T follicular helper cell (primary cell): Measurements from ENCODE around the gene VPS13C.
A peak's percentile ranks its signal among the peaks of the same experiment; 100 is the strongest.

ENCODE experiments used
- DNase-seq: peaks from one replicate; pipeline ENCODE4 v3.0.0-alpha.2; 2020; ENCODE audit warnings: low read depth

Gene VPS13C

DNA sequence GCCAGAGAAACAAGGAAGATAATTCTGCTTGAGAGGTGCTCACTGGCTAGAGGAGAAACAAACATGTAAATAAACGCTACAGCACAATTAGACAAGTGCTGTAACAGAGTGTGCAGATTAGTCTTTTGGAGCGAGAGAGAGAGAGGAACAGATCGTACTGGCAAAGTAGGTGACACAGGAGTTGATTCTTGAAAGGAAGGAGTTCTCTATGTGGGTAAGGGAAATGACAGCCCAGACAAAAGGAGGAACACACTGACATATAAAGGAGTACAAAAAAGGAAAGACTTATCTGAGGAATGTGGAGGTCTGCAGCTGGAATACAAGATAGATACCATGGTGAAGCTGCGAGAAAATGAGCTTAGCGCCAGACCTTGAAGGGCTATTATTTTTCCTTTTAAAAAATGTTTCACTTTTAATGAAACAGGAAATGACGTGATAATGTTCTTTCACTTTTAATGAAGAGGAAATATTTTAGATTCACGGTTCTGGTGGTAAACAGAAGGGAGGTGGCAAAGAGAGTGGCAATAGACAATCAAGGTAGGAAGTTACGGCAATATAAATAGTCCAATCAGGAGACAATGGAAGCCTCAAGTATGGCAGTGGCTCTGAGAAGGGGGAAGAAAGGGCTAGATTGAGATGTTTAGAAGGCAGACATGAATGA, 202.9 kb downstream of the VPS13C start:
- DNase-seq, result no peak

- DNase-seq, result no peak
Observed at GRCh38 chr15:61856295-61856694, 204.0 kb downstream of the VPS13C start.

DNA sequence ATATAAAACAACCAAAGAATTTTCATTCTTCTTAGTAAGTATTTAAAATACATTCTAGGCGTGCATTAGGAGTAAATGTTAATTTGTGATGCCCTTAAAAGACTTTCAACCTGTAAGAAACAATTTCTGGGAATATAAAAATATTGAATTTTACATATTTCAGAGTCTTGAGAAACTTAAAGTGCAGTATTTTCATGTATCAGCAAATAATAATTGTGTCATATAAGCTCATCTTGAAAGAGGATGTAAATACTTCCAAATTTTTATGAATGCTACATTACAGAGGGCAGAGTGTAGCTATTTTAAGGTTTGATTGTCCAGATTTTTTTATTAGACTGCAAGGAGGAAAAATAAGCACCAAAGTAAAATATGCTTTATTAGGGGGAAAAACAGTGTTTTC, 207.1 kb downstream of the VPS13C start:
- no peak for DNase-seq

DNA sequence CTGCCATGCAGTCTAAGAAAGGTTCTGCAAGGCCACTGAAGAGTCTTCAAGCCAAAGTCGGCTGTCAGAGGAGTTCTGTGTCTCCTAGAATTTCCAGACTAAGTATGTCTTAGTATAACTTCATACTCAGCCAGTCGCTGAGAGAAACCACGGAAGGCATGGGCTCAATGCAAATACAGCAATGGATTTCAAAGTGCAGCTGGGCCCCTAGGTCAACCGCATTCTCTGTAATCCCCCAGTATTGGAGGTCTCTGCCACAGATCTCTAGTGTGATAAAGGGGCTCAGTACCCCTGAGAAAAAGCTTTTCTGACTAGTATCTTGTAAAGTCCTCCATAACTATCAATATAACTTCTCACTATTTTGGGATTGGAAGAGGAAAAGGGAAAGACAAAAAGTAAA, 208.3 kb downstream of the VPS13C start:
- DNase-seq, result no peak

- DNase-seq, result no peak
Observed at GRCh38 chr15:61849447-61849846, 210.8 kb downstream of the VPS13C start.

DNA sequence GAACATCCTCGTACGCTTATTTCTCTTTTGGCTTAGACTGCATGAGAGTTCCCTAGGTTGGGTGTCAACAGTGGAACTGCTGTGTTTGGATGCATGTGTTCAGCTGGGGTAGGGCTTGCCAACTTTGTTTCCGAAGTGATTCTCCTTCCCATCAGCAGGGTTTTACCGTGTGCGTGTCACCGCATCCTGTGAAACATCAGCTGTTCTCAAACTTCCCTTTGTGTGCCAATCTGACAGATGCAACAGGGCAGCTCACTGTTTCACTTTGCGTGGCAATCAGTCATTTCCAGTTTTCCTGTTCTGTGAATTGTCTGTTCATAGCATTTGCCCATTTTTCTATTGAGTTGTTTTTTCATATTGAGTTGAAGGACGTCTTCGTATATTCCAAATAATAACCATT, 218.8 kb downstream of the VPS13C start:
- no peak for DNase-seq

GRCh38 chr15:61840090-61840489, 220.2 kb downstream of the VPS13C start:
- no peak for DNase-seq

DNA sequence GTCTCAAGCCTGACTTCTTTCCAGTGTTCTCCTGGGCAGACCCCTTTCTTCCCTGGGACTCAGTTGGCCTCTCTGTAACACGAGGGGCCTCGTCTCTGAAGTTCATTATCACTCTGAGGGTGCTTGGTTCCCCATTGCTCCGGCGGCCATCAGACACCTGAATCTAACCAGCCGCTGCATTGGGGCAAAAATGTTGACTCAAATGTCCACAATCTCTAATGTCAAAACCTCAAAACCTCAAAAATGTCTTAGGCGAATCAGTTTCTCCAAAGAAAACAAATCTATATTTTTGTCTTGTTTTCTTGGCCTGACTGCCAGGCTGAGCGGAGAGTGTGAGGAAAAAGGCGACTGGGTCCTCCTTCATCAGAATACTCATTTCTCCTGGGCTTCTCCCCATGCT, 220.7 kb downstream of the VPS13C start:
- no peak for DNase-seq

GRCh38 chr15:61835496-61836106, 224.6 kb downstream of the VPS13C start:
- DNase-seq, result peak; percentile 36

- DNase-seq, result no peak
Observed at GRCh38 chr15:61835029-61835428, 225.2 kb downstream of the VPS13C start.

GRCh38 chr15:61834076-61834697, 226.1 kb downstream of the VPS13C start:
- peak; percentile 54 for DNase-seq

GRCh38 chr15:61832223-61832622, 228.0 kb downstream of the VPS13C start:
- DNase-seq, result no peak

GRCh38 chr15:61831505-61831921, 228.7 kb downstream of the VPS13C start:
- no peak for DNase-seq

DNA sequence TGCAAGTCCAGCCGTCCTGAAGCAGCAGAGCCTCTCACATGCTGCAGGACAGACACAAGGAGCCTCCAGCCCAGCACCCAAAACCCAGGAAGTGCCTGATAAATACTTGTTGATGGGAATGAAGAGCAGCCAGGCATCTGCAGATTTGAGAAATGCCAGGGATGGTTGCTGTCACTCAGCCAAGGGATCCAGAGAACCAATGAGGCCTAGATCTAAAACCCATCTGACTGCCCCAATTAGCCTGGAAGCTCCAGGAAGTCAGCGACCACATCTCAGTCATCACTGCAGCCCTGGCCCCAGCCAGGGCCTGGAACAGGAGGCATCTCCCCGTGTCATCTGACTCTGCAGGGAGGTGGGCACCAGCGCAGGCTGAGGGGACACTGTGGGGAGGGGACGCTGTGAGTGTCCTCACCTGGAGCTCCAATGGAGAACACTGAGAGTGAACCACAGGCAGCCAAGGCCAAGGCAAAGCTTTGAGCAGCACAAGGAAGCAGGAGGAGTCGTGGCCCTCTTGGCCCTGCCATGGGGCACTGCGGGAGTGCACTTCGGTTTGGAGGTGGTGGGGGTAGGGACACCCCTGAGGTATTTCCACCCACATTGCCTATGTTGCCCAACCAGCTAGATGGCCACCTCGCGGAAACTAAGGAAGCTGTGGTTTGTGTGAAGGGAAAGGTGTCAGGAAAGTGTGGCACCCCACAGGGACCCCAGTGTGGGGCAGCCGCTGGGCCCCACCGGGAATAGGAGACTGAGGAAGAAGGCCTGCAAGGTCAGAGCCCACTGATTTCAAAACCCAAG, 229.5 kb downstream of the VPS13C start:
- DNase-seq, result no peak

- DNase-seq, result no peak
Observed at GRCh38 chr15:61829514-61829889, 230.7 kb downstream of the VPS13C start.

- DNase-seq, result no peak
Observed at GRCh38 chr15:61828860-61829513, 231.3 kb downstream of the VPS13C start.

DNA sequence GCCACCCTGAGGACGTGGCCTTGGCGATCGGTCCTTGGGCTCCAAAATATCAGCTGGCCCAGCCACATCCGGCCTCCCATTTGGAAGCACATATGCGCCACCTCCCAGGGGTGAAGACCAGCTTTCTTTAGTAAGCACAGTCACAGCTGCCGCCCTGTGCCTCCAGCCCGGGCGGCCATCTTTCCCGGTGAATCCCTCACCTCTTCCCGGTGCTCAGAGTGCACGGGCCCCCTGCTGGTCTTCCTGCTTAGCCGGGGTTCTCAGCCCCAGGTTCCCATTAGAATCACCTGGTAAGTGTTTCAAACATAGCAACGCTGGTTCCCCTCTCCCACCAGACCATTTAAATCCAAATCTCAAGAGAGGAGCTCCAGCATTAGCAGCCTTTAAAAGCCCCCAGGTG, 232.2 kb downstream of the VPS13C start:
- no peak for DNase-seq

GRCh38 chr15:61827131-61827530, 233.1 kb downstream of the VPS13C start:
- no peak for DNase-seq

GRCh38 chr15:61824291-61824690, 236.0 kb downstream of the VPS13C start:
- no peak for DNase-seq

DNA sequence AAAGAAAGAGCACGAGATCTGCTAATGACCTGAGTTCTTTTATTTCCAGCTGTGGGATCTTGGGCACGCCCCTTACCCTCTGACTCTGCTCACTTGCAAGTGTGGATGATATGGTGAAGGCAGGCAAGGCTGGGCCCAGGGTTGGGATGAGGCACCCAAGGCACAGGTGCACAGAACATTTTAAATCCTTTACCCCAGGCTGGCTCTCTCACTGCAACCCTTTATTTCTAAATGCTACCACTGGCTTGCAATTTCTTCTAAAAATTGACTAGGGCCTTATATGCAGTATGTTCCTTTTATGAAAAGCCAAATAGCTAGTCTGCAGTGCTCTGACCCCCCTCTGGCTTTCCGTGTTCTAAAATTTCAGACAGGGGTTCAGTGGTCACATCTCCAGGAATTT, 237.7 kb downstream of the VPS13C start:
- DNase-seq, result no peak

GRCh38 chr15:61820951-61821350, 239.3 kb downstream of the VPS13C start:
- DNase-seq, result no peak

DNA sequence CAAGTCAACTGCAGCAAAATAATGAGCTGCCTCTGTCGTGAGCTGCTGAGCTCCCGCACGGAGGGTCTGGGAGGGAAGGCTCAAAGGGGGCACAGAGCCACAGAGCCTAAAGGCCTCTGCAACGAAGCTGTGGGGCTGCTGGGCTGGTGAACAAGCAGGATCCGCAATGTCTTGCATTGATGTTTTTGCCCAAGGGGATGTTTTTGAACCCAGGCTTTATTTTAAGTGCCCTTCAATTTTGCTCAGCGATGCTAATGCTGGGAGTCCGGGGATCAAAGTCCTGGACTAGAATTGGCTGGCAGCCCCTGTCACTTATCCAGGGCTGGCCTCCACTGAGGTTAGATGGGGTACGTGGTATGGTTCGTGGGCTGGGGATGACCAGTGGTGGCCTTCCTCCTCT, 240.0 kb downstream of the VPS13C start:
- DNase-seq, result no peak
